Tibial artery (tissue), 4 donors: Measurements from ENCODE around the gene RAVER1.
"Not testable (repeated sequence)": the region's sequence is repeated elsewhere in the genome, so short reads cannot be mapped to it uniquely, and the experiment has no call there.

Experiments used
- DNase-seq, 2 donors: peaks; one replicate each; pipeline ENCODE4 v3.0.0-alpha.2; 2019
- H3K27ac ChIP-seq, 2 donors: fragments of 200-600 bp; sonication (generic) in 1 of 2; 1 replicate in 1 of 2; 2 replicates in 1 of 2; pipeline ENCODE4 v1.5.1; 2018 to 2019; ENCODE audit warnings: mild to moderate bottlenecking in 1 of 2
- H3K27me3 ChIP-seq, 2 donors: fragments of 200-600 bp; sonication (generic) in 1 of 2; one replicate each; pipeline versions ENCODE4 v1.5.1 to v1.6.0; 2016 to 2019
- H3K36me3 ChIP-seq, 3 donors: fragments of 200-600 bp; sonication (generic) in 2 of 3; one replicate each; pipeline ENCODE4 v1.5.1; 2016 to 2019; ENCODE audit warnings: mild to moderate bottlenecking in 2 of 3
- H3K4me1 ChIP-seq, 4 donors: fragments of 200-600 bp; sonication (generic) in 2 of 4; 1 replicate in 3 of 4; 2 replicates in 1 of 4; pipeline ENCODE4 v1.5.1; 2016 to 2019
- H3K4me3 ChIP-seq, 2 donors: fragments of 200-600 bp; sonication (generic) in 1 of 2; 1 replicate in 1 of 2; 2 replicates in 1 of 2; pipeline ENCODE4 v1.5.1; 2018 to 2019; ENCODE audit warnings: mild to moderate bottlenecking in 2 of 2
- H3K9me3 ChIP-seq, 3 donors: fragments of 200-600 bp; sonication (generic) in 1 of 3; one replicate each; pipeline ENCODE4 v1.5.1; 2016 to 2019
- intact Hi-C: fragments of 100-400 bp; cut with DNase I; formaldehyde crosslinking; loops from one replicate; pipeline ENCODE4 v1.15.0; 2023; ENCODE audit warnings: low total_unique reads
- TF ChIP-seq, protein P1 (sequence below), 2 experiments: fragments of 200-600 bp in 1 of 2; fragments of 450-650 bp in 1 of 2; IDR thresholded peaks; one replicate each; pipeline ENCODE4 v1.5.1; 2017 to 2019; ENCODE audit warnings: antibody characterized with exemption in 2 of 2, mild to moderate bottlenecking in 1 of 2, moderate library complexity in 1 of 2

Gene RAVER1

DNA sequence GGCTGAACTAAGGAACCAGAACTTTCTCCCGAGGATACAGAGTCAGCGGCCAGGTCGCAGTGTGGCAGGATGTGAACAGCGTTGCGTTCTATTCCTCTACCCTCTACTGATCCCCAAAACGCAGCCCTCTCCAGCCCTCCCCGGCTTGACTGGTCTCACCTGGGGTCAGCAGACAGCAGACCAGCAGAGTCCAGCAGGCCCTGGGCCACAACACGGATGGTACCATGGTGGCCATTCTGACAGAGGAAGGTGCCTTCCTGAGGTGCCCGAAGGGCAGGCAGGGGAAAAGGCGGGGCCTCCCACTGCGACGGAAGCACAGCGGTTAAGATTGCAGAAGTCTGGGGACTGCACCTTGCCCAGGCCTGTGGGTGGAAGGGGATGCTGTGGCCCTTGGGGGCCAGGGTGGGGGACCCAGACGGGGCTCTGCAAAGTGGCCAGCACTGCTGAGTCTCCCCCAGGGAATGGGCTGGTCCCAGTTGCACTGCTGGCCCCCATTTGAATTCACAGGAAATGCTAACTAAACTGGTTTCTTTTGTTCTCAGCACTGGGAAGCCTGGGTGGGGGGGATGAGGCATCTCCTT, 6.1 kb upstream of the RAVER1 start, which contains the start of gene ICAM3:
Gene ICAM3, minus strand, starts transcription at position 245 of the 581 bp plus-strand sequence. Its CDS starts 10 bp downstream, at position 235.
- Histone ChIP-seq H3K27me3 (no peaks in the 10 kb centered on the region), H3K4me3 (no peak within 1 kb of the TSS), H3K4me1 (peaks cover 0 to 10% (median 6%) of the 10 kb centered on the region in 4 donors), H3K27ac (no peak within 1 kb of the TSS), H3K36me3 (no peaks in the 10 kb centered on the region), H3K9me3 (no peaks in the 10 kb centered on the region)
- TF ChIP-seq, protein P1, sequence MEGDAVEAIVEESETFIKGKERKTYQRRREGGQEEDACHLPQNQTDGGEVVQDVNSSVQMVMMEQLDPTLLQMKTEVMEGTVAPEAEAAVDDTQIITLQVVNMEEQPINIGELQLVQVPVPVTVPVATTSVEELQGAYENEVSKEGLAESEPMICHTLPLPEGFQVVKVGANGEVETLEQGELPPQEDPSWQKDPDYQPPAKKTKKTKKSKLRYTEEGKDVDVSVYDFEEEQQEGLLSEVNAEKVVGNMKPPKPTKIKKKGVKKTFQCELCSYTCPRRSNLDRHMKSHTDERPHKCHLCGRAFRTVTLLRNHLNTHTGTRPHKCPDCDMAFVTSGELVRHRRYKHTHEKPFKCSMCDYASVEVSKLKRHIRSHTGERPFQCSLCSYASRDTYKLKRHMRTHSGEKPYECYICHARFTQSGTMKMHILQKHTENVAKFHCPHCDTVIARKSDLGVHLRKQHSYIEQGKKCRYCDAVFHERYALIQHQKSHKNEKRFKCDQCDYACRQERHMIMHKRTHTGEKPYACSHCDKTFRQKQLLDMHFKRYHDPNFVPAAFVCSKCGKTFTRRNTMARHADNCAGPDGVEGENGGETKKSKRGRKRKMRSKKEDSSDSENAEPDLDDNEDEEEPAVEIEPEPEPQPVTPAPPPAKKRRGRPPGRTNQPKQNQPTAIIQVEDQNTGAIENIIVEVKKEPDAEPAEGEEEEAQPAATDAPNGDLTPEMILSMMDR (IDR thresholded peaks at IDR 0.05), result no peak
- intact Hi-C loops, result no loop called here
- DNase-seq, result no peak

DNA sequence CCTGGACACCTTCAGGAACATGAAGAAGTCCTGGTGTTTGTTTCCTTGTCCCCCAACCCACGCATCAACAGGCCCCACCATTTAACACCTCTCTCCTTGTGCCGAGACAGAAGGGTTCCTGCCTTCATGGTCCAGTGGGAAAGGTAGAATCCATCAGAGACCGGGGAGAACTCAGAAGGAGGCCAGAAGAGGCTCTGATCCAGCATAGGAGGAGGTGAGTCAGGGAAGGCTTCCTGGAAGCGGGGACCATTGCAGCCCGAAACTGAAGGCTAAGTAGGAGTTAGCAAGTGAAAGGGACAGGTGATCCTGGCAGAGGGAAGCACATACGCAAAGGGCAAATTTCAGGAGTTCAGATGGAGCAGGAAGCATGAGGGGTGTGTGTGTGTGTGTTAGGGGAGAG, 5.6 kb upstream of the RAVER1 start:
- Histone ChIP-seq H3K27ac (no peak overlapping the region), H3K36me3 (no peaks in the 10 kb centered on the region), H3K9me3 (no peaks in the 10 kb centered on the region), H3K4me1 (peaks cover 0 to 13% (median 10%) of the 10 kb centered on the region in 4 donors), H3K27me3 (no peaks in the 10 kb centered on the region), H3K4me3 (no peak overlapping the region)
- intact Hi-C loops, result no loop called here
- TF ChIP-seq, protein P1 (IDR thresholded peaks at IDR 0.05), result no peak
- no peak for DNase-seq

DNA sequence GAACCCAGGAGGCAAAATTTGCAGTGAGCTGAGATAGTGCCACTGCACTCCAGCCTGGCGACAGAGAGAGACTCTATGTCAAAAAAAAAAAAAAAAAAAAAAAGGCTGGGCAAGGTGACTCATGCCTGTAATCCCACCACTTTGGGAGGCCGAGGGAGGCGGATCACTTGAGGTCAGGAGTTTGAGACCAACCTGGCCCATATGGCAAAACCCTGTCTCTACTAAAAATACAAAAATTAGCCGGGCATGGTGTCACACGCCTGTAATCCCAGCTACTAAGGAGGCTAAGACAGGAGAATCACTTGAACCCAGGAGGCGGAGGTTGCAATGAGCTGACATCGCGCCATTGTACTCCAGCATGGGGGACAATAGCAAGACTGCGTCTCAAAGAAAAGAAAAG, 3.4 kb upstream of the RAVER1 start:
- H3K4me1 ChIP-seq, result peaks cover 0 to 28% (median 24%) of the 10 kb centered on the region in 4 donors
- H3K27ac ChIP-seq, H3K27me3 ChIP-seq, H3K4me3 ChIP-seq, H3K36me3 ChIP-seq, H3K9me3 ChIP-seq, intact Hi-C loops, DNase-seq: not testable (repeated sequence)

DNA sequence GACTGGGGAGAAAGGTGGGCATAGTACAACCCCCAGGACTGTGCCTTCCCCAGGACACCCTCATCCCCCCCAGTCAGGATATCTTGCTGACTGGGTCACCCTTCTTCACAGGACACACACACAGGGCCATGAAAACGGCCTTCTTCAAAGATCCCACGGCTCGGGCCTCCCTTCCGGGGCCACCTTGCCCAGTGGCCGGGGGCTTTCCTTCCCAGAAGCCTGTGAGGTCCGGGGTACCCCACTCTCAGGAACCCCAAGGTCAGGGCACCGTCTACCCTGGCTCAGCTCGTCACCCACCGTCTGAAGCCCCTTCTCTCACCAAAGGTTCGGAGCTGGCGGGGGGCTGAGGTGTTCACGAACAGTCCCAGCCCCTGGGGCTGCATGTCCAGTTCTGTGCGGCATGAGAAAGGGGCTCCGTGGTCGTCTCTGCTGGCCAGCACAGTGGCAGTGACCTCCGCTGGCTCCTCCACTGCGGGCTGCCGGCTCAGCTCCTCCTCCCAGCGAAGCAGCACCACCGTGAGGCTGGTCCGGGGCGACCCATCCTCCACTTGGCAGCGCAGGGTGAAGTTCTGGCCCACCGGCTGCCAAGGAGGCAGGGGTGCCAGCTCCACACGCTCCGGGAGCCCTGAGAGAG, 2.1 kb upstream of the RAVER1 start:
- intact Hi-C loops, result no loop called here
- H3K4me3 ChIP-seq, result peak overlapping the region; percentile 65
- no peaks in the 10 kb centered on the region for H3K27me3 ChIP-seq
- peak overlapping the region; percentile 80 to 81 for H3K27ac ChIP-seq
- TF ChIP-seq, protein P1 (IDR thresholded peaks at IDR 0.05), result no peak
- peaks cover 0 to 4% (median 0%) of the 10 kb centered on the region in 3 donors for H3K36me3 ChIP-seq
- no peaks in the 10 kb centered on the region for H3K9me3 ChIP-seq
- DNase-seq, result no peak
- H3K4me1 ChIP-seq, result peaks cover 0 to 30% (median 25%) of the 10 kb centered on the region in 4 donors

DNA sequence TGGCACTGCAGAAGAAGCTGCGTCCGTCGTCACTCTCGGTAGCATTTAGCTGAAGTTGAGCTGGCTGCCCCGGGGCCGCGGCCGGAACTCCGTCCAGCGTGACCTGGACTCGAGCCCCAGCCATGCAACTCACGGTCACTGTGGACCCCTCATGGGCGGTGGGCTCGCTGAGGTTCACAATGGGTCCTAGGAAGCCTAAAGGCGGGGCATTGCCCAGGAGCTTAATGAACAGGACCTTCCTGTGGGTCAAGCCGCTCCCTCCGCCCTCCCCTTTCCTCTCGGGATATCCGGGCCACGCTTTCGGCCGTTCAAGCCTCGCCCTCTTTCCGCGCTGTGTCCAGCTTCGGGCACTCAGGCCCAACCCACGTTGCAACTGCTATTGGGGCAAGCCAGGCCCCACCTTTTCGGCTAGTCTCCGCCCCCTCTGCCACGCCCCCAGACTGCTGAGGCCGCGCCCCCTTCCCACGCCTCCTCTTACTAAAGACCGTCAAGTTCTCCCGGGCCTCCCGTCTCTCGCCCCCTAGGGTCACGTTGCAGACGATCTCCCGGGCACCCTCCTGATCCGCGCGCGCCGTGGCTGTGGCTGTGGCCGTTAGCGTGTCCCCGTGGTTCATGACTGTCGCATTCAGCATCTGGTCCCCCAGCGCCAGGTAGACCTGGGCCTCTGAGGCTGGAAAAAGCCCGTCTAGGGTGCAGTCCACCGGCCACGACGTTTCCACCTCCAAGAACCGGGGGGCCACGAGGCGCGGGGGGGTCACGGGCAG, 1.4 kb upstream of the RAVER1 start:
- intact Hi-C loops, result loop anchor here (5.0 kb wide), 1 partner anchor 48 kb away; the partner anchor contains the start of gene TYK2
- Histone ChIP-seq H3K36me3 (peaks cover 0 to 11% (median 5%) of the 10 kb centered on the region in 3 donors), H3K4me3 (peak overlapping the region; percentile 65), H3K27me3 (no peaks in the 10 kb centered on the region), H3K9me3 (no peaks in the 10 kb centered on the region), H3K27ac (peak overlapping the region; percentile 80 to 81), H3K4me1 (peaks cover 0 to 30% (median 25%) of the 10 kb centered on the region in 4 donors)
- peak; percentile 96 to 98 for DNase-seq
- TF ChIP-seq, protein P1 (IDR thresholded peaks at IDR 0.05), result no peak
